ENCODE data around the gene SOX1. TPM values are rescaled to one million over a fixed set of nuclear protein-coding genes. Genes with fewer than 3 reads are reported as not detected.

The SOX1 gene
- total and polyA plus RNA-seq, 2 donors (not counting 3 experiments of a cell fraction or from before 2014, with no cell fraction given): not detected

DNA sequence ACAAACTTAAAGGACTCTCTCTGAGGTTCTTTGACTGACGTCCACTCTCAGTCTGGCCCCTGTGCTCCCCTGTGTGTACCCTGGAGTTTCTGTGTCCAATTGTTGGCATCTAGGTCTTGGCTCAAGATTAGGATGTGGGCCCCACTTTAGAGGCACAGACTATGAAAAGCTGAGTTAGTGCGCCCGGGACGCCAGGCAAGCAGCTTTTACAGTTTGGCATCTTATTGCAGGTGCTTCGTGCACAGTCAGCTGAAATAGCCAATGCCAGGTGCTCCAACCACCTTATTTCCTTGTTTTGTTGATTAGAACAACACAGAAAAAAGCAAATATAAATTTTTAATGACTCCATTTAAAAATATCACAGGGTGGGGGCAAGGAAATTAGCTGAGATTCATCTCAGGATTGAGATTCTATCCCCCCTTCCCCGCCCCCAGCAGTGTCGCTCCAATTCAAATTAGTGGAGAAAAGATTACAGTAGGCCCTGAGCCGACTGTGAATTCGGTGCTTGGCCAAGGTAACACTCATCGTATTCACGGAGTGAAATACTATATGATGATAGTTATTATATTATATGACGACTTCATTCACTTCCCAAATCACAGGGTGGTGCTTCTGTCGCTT is 4.3 kb downstream of the SOX1 start:
- POLR2A ChIA-PET: no interaction called here
- no TSS peak for BruUV-seq (replicated peaks)
- DNase-seq (ENCODE audit: low read depth, low spot score): no peak
- H3K4me2 ChIP-seq (ENCODE audit: insufficient read depth, low read length): no peak overlapping the region
- no peak overlapping the region for H3K27ac ChIP-seq (ENCODE audit: insufficient read depth, low read depth, low read length)
- CTCF ChIA-PET: interaction anchor here (0.8 to 1.1 kb wide), 2 partner anchors 8 to 11 kb away, joined by 3 read pairs; no protein-coding TSS in a partner anchor
- no peaks in the 10 kb centered on the region for H3K9me3 ChIP-seq (replicated peaks; ENCODE audit: control insufficient read depth, insufficient read depth, low read length)
- no peaks in the 10 kb centered on the region for H3K4me1 ChIP-seq (ENCODE audit: control insufficient read depth, extremely low read depth, insufficient read depth, low read length)
- H3K79me2 ChIP-seq (ENCODE audit: control insufficient read depth, insufficient read depth, low read length): no peaks in the 10 kb centered on the region
- peaks cover 3% of the 10 kb centered on the region for H4K20me1 ChIP-seq (replicated peaks; ENCODE audit: control insufficient read depth, extremely low read depth, insufficient read depth, low read length)
- intact Hi-C loops (cut with micrococcal nuclease) (no loop called here), dilution Hi-C loops (cut with MboI; ENCODE audit: extremely low pct_ligation_motif_present, low sequenced_read_pairs) (no loop called here)
- no peak overlapping the region for H2AFZ ChIP-seq (ENCODE audit: low read depth, low read length)
- TF ChIP-seq POLR2A (IDR thresholded peaks at IDR 0.05; ENCODE audit: low read depth, low read length): no peak
- TF ChIP-seq CTCF (IDR thresholded peaks at IDR 0.05; ENCODE audit: extremely low read depth in 1 of 2, insufficient read depth in 1 of 2, low read depth in 1 of 2, low read length in 2 of 2): no peak
- TF ChIP-seq EZH2 (IDR thresholded peaks at IDR 0.05; ENCODE audit: borderline replicate concordance, low read depth, low read length, severe bottlenecking): no peak
- TF ChIP-seq POLR2AphosphoS5 (IDR thresholded peaks at IDR 0.05; ENCODE audit: insufficient read depth, low read depth, low read length): no peak
- TF ChIP-seq GATA2 (IDR thresholded peaks at IDR 0.05; ENCODE audit: insufficient read depth, insufficient read length, low read depth, low read length): no peak
- no peak for TF ChIP-seq FOS (IDR thresholded peaks at IDR 0.05; ENCODE audit: borderline replicate concordance, insufficient read depth, low read length)
- no peak for TF ChIP-seq JUN (IDR thresholded peaks at IDR 0.05; ENCODE audit: borderline replicate concordance, insufficient read depth, insufficient read length, low read depth)
- no peak for TF ChIP-seq MYC (IDR thresholded peaks at IDR 0.05; ENCODE audit: low read depth, low read length)
- TF ChIP-seq MAX (IDR thresholded peaks at IDR 0.05; ENCODE audit: insufficient read depth, insufficient read length): no peak
- H3K9me1 ChIP-seq (replicated peaks; ENCODE audit: control insufficient read depth, extremely low read depth, insufficient read depth, low read length): no peaks in the 10 kb centered on the region
- H3K27me3 ChIP-seq (ENCODE audit: control insufficient read depth in 2 of 2, insufficient read depth in 2 of 2, low read length in 2 of 2): peaks cover 64 to 84% of the 10 kb centered on the region in 2 experiments
- no peak for FAIRE-seq
- no peak overlapping the region for H3K9ac ChIP-seq (replicated peaks; ENCODE audit: extremely low read depth, insufficient read depth, low read length)
- no peaks in the 10 kb centered on the region for H3K36me3 ChIP-seq (ENCODE audit: control insufficient read depth in 2 of 2, extremely low read depth in 1 of 2, insufficient read depth in 2 of 2, low read length in 2 of 2)
- H3K4me3 ChIP-seq (replicated peaks in 1 of 3; ENCODE audit: insufficient read depth in 1 of 3, low read depth in 1 of 3, low read length in 3 of 3): no peak overlapping the region
